Activated CD8-positive, alpha-beta memory T cell treated with anti-CD3 and anti-CD28 coated beads, Interleukin-2, amount 50 U/mL, for 1 hour (primary cell): ENCODE data around the gene ZNF280A.
"Not testable (repeated sequence)": the region's sequence is repeated elsewhere in the genome, so short reads cannot be mapped to it uniquely, and the experiment has no call there.

Experiments used
- DNase-seq: peaks from one replicate; pipeline ENCODE4 v3.0.0-alpha.2; 2020; ENCODE audit errors: extremely low read depth

The ZNF280A gene

DNA sequence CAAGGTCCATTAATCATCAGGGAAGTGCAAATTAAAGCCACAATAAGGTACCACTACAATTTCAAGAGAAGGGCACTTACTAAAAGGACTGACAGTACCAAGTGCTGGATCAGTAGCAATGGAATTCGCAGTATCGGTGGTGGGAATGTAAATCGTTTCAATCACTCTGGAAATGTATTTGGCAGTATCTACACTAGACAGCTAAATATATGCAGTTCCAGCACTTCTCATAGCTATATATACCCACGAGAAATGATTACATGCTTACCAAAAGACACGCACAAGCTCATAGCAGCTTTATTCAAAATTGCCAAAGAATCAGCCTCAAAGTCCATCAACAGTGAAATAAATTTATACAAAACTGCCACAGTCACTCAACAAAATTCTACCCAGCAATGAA lies 7.1 kb downstream of the ZNF280A start:
- no peak for DNase-seq

- DNase-seq: not testable (repeated sequence)
These were observed 9.2 kb downstream of the ZNF280A start for GRCh38 chr22:22510833-22511232.

- not testable (repeated sequence) for DNase-seq
These were observed 10.2 kb downstream of the ZNF280A start for GRCh38 chr22:22509912-22510311.

DNA sequence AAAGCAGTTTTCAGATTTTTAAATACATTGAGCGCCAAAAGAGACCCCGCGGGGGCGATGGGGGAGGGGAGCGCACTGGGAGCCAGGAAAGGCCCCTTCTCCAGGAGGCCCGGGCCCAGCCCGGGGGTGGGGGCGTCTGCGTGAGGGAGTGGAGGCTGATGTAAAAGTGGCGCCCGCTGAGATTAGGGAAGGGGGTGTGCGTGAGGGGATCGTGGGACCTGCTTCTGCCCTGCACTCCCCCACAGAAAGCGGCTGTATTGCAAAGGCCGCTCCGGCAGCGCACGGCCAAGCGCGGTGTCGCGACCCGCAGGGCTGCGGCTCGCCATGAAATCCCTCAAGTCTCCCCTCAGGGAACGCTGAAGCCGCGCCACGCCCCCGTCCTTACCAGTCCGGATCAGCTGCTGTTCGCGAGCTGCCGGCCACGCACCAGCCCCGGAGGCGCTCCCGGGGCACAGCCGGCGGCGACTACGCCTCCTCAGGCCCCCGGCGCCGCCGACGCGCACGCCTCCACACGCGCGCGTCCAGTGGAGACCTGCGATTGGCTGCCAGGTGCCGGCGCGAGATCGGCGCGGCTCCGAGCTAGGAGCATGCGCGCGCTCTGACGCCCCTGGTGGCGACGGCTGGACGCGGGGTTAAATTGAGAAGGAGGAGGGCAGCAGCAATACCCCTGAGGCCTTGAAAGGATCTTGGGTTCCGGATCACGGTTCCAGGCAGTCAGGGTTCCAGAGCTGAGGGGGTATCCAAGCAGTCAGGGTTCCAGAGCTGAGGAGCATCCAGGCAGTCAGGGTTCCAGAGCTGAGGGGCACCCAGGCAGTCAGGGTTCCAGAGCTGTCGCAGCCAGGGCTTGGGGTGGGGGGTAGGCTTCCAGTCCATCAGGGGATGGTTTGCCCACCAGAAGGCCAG lies 11.5 kb downstream of the ZNF280A start, which contains the start of gene ZNF280B:
ZNF280B (minus strand) TSS at position 469 of the 903 bp plus-strand sequence. CDS start 19,344 bp downstream, outside the sequence.
- peak; percentile 32 for DNase-seq

GRCh38 chr22:22507743-22508273 lies 12.3 kb downstream of the ZNF280A start:
- DNase-seq: no peak

GRCh38 chr22:22506736-22507135 lies 13.3 kb downstream of the ZNF280A start:
- no peak for DNase-seq

DNA sequence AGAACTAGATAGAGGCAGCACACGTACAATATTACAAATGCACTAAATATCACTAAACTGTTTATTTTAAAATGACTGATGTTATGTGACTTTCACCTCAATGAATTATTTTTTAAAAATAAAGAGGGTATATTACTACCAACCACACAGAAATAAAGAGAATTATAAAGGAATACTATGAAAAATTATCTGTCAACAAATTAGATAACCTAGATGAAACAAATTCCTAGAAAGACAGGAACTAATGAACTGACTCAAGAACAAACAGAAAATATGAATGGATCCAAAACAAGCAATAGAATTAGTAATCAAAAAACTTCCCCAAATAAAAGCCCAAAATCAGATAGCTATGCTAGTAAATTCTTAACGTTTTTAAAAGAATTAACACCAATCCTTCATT lies 21.8 kb downstream of the ZNF280A start:
- no peak for DNase-seq

DNA sequence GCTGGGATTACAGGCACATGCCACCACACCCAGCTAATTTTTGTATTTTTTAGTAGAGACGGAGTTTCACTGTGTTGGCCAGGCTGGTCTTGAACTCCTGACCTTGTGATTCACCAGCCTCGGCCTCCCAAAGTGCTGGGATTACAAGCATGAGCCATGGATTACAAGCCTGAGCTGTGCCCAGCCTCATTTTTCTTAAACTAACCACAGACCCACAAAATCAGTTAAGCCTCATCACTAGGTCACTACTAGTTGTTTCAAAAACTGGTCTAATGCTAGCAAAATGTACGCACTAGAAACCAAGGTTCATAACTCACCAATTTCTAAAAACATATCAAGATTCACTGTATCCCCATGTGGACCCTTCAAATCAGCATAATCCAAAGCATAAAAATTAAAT lies 28.5 kb downstream of the ZNF280A start:
- not testable (repeated sequence) for DNase-seq

DNA sequence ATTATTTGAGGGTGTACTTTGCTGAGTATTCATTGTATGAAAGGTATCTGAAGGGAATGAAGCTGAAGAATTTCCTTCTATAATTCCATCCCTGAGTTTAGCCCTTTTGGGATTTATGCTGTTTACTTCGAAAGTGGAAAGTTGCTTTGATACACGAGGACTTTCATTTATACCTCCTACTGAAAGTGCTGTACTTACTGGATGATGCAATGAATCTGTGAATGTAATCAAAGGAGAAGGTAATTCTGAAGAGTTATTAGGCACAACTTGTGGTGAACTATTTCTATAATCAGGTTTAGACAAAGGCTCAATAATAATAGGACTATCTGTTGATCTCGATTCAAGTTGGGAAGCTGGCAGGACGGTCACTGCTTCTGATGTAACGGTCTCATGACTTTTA lies 31.3 kb downstream of the ZNF280A start:
- no peak for DNase-seq

- no peak for DNase-seq
These were observed 32.0 kb downstream of the ZNF280A start for GRCh38 chr22:22487869-22488597.

- DNase-seq: no peak
These were observed 33.0 kb downstream of the ZNF280A start for GRCh38 chr22:22487059-22487458.

- DNase-seq: no peak
These were observed 33.8 kb downstream of the ZNF280A start for GRCh38 chr22:22486132-22486899.

- DNase-seq: no peak
These were observed 34.5 kb downstream of the ZNF280A start for GRCh38 chr22:22485524-22485923.

- DNase-seq: no peak
These were observed 36.0 kb downstream of the ZNF280A start for GRCh38 chr22:22484023-22484422.

- no peak for DNase-seq
These were observed 39.1 kb downstream of the ZNF280A start for GRCh38 chr22:22480940-22481339.

- no peak for DNase-seq
These were observed 40.0 kb downstream of the ZNF280A start for GRCh38 chr22:22479999-22480532.

- DNase-seq: no peak
These were observed 41.0 kb downstream of the ZNF280A start for GRCh38 chr22:22479116-22479515.

GRCh38 chr22:22478470-22478869 lies 41.6 kb downstream of the ZNF280A start:
- DNase-seq: no peak

GRCh38 chr22:22474733-22475132 lies 45.3 kb downstream of the ZNF280A start:
- no peak for DNase-seq

- DNase-seq: not testable (repeated sequence)
These were observed 49.0 kb downstream of the ZNF280A start for GRCh38 chr22:22471104-22471503.

- no peak for DNase-seq
These were observed 50.5 kb downstream of the ZNF280A start for GRCh38 chr22:22469527-22469926.
